Activated CD4-positive, alpha-beta T cell treated with anti-CD3 and anti-CD28 coated beads, Interleukin-2, amount 50 U/mL, for 24 hours (primary cell): ENCODE measurements around the gene BCL2L1.

ENCODE experiments used
- DNase-seq, 2 donors: peaks; one replicate each; pipeline ENCODE4 v3.0.0-alpha.2; 2020; ENCODE audit warnings: low read depth in 1 of 2, low spot score in 1 of 2

BCL2L1 gene

DNA sequence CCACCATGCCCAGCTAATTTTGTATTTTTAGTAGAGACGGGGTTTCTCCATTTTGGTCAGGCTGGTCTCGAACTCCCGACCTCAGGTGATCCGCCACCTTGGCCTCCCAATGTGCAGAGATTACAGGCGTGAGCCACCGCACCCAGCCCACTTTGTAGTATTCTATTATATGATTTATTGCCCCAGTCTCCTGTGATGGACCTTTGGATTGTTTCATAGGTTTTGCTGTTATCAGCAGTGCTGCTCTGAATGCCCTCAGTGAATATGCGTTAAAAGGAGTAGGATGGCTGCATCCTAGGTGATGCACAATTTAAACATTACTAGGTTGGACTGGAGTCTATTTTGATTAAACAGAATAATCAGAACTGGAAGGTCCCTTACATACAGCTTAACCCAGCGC, 107.3 kb downstream of the BCL2L1 start:
- DNase-seq: no peak
